DMS 273 treated with DMSO at 0.1 percent for 48 hours (cell line): ENCODE results near the gene SGPP2.
"Not testable (repeated sequence)": the region's sequence is repeated elsewhere in the genome, so short reads cannot be mapped to it uniquely, and the experiment has no call there.

Experiments used
- DNase-seq: peaks from one replicate; lab custom pipeline; 2025; lab: John Stamatoyannopoulos, UW

The SGPP2 gene

GRCh38 chr2:222427646-222428301 lies 3.4 kb downstream of the SGPP2 start:
- DNase-seq: no peak

DNA sequence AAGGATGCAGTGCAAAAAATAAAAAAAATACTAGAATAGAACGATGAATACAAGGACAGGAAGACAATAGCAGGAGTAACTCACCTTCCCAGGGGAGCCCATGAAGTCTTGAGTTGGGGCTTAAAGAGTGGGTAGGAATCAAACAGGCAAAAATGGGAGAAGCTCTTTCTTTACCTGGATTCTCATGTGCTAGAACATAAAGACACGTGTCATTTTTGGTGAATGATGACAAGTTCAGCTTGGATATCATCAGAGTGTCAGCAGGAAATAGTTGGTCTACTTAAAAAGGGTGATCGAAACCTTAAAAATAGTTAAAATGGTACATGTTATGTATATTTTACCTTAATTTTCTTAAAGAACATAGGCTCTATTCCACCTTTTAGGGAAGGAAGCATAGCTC lies 5.7 kb downstream of the SGPP2 start:
- DNase-seq: no peak

DNA sequence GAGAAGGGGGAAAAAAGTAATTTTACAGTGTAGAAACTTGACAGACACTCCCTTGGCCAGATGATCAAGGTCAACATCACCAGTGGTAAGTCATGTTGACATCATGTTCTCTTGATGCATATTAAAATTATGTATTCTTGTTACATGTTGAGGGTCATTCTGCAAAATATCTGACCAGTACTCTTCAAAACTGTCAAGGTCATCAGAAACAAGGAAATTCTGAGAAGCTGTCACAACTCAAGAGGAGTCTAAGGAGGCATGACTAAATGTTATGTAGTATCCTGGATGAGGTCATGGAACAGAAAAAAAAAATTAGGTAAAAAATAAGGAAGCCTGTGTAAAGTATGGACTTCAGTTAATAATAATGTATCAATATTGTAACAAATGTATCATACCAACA lies 6.3 kb downstream of the SGPP2 start:
- DNase-seq: no peak

GRCh38 chr2:222431869-222432268 lies 7.5 kb downstream of the SGPP2 start:
- no peak for DNase-seq

DNA sequence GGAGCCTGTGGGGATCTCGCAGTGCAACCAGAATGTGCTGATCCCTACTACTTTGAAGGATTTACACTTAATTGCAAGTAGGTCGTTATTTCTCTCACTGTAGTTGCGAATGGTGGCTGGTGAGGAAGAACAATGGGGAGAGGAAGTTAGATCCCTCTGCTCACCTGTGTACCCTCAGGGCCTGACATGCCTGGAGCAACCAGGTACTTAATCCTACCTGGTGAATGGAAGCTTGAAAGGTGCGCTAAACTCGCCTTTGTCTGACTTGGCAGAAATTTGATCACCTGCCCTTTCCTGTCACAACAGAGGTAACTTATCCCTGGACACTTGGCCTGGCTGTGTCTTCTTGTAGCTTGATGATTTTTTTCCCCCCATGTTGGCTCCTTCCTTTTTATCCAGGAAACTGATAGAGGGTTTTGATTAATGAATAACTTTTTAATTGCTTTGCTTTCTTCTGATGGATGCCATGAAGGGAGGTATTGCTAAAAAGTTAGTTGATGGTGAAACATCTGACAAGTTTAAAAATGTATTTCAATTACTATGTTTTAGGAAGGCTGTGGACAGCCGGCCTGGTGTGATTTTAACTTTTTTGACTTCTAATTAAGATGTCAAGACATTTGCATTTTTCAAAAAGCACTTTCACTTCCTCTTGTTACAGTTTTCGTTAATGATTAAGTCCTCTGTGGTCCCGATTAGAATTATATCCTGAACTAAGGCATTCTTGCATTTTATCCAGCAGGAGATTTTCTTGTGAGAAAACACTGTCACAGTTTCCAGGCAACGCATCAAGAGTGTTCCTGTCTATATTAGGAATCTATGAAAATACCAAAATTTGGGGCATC lies 9.2 kb downstream of the SGPP2 start:
- DNase-seq: no peak

GRCh38 chr2:222434204-222434603 lies 9.9 kb downstream of the SGPP2 start:
- no peak for DNase-seq

- not testable (repeated sequence) for DNase-seq
These were observed 11.2 kb downstream of the SGPP2 start for GRCh38 chr2:222435400-222436039.

DNA sequence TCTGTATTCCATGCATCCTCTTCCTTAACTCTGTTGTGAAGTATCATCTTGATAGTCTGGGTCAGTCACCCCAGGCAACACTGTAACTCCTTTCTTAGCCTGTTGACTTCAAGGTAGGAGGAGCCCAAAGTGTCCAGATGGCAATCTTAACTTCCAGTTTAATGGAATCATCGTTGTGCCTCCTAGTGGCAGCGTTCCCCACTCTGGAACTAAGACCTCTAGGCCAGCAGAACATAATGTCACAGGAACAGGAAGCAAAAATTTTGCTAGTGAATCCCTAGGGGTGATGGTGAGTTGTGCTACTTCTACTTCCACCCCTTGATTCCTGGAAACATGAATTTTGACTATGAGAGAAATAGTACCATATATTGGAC lies 11.7 kb downstream of the SGPP2 start:
- no peak for DNase-seq

DNA sequence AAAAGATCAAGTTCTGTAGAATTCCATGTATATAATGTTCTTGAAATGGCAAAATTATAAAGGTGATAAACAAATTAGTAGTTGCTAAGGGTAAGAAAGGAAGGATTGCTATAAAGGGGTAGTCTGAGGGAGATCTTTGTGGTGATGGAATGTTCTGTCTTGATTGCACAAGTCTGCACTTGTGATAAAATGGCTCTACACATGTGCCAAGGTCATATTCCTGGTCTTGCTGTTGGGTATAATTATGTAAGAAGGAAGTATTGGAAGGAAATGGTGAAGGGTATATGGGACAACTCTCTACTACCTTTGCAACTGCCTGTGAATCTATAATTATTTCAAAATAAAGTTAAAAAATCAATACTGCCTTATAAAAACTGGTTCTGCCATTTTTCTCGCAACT lies 15.3 kb downstream of the SGPP2 start:
- no peak for DNase-seq

- DNase-seq: no peak
These were observed 16.5 kb downstream of the SGPP2 start for GRCh38 chr2:222440673-222441422.

DNA sequence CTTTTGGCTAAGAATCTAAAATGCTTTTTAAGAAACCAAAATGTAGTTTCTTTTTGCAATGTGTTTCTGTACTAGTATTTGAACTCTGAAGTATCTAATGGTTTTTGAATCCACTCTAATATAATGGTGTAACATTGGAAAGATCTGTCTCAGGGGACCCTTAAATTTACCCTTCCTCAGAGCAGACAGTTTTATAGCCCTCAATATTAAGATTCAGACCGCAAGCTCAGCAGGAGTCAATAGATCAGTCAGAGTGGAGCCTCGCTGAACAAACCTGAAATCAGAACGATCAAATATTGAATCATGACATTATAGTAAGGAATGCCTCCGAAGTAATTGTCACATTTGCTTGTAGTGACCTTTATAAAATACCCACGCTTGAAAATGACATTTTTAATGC lies 18.3 kb downstream of the SGPP2 start:
- DNase-seq: no peak

DNA sequence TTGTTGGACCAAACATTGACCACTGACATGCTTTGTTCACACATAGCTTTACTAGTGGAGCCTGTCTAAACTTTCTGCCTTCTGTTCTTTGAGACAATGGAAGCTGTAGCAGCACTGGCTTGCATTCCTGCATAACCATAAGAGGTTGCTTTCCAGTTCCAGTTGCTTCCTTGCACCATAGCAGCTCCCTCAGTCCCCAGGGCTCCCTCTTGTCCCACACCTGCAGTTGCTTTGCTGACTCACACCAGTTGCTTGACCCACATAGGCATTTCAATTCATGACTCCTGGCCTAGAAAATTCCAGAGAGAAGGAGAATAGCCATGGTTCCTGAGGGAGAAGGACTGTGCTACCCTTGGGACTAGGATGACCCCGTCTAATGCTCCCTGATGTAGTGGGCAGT lies 20.9 kb downstream of the SGPP2 start:
- no peak for DNase-seq

- DNase-seq: no peak
These were observed 22.8 kb downstream of the SGPP2 start for GRCh38 chr2:222447131-222447530.

GRCh38 chr2:222448748-222449181 lies 24.4 kb downstream of the SGPP2 start:
- peak; percentile 35 for DNase-seq

DNA sequence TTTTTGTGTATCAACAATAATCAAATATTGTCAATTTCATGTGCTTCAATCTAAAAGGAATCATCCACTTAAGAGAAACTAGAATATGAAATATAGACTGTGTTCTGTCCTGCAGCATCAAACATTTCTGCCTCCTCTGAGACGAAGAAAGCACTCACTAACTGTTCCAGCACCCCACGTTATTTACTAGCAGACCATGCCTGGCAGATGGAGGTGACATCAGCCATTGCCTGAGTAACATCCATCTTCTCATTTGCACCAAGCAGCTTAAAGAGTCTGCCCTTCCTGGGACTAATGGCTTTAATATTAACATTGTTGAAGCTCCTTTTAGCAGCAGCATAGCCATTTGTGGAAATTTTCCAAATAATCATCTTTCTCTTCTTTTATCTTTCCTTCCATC lies 25.7 kb downstream of the SGPP2 start:
- peak; percentile 13 for DNase-seq

- DNase-seq: peak; percentile 24
These were observed 26.9 kb downstream of the SGPP2 start for GRCh38 chr2:222451224-222451674.

- no peak for DNase-seq
These were observed 28.1 kb downstream of the SGPP2 start for GRCh38 chr2:222452422-222452950.

DNA sequence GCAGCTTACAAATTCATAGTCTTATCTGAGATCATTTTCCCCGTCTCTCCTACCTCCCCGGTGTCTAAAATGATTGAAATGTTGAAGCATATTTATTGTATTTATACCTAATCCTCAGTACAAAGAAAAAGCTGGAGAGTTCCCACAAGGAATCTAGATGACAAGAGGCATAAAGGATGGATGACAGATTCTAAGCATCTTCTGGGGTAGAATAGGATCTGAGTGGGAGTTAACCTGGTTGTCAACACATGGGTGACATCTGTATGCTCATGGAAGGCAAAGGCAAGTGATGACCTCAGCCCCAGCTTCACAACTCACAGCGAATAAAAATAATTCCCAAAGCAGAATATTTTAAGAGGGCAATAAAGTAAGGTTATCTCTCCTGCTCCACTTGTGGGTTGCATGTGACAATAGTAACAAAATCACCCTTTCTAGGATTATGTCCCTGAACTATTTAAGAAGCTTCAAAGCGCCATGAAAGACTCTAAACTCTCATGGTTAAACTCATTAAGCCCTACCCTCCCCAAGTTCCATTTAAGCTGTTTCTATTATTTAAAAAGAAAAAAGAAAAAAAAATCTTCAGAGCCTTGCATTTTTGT lies 32.2 kb downstream of the SGPP2 start:
- no peak for DNase-seq

GRCh38 chr2:222459983-222460382 lies 35.6 kb downstream of the SGPP2 start:
- DNase-seq: no peak

- no peak for DNase-seq
These were observed 41.4 kb downstream of the SGPP2 start for GRCh38 chr2:222465746-222466145.

- DNase-seq: no peak
These were observed 44.0 kb downstream of the SGPP2 start for GRCh38 chr2:222468346-222468745.
